Embryonic facial prominence (tissue), 1 donor: ENCODE measurements around the gene MED27.

Source experiments
- DNase-seq: peaks from one replicate; pipeline ENCODE4 v3.0.0-alpha.2; 2016; ENCODE audit errors: extremely low spot score

Gene MED27

GRCh38 chr9:132043708-132044107, 36.0 kb downstream of the MED27 start:
- DNase-seq, result no peak

GRCh38 chr9:132042324-132042723, 37.3 kb downstream of the MED27 start:
- DNase-seq, result no peak

DNA sequence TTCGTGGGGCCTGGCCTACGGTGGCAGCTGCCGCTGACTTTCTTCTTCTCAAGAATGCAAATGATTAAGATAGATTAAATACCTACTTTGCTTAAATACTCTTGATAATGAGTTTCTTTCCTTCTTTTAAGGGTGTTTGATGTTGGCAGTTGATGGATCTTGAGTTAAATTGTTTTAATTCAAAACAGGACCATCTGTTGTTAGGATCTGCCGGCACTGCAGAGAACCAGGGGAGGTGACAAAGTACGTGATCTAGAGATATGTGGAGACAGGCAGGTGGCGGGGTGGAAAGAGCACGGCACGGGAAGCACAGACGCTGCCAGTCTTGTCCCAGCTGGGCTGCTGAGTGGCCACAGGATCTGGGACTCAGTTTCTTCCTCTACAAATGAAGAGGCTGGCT, 37.9 kb downstream of the MED27 start:
- no peak for DNase-seq

DNA sequence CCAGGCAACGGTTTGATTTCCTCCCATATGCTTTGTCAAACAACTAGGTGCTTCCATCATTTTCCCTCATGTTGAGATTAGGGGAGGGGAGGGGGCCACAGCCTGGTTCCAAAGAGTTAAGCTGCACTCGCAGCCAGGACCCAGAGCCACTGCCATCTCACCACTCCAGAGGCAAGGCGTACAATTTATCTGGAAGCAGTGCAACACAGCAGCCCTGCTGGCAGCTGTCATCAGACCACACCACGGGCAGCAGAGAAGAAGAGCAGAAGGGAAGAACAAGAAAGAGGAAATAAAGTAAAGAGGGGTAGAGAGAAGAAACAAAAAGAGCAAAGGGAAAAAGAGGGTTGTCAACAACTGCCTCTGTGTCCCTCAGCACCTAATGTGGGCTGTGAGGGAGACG, 38.9 kb downstream of the MED27 start:
- no peak for DNase-seq

DNA sequence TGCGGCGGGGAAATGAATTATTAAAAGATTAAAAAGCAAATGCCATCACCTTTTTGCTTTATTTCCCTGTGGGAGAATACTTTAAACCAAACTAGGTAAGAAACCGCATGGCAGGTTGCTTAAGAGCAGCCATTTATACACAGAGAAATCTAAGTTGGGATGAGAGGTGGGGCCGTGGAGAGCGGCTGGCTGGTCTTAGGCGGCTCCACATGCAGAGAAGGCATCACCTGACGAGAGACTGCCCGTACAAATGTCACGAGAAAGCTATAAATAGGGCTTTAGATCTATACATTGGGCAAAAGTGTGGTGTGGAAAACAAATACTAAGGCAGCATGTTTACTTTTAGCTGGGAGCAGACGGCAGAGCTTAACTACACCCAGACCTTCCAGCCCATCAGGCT, 39.4 kb downstream of the MED27 start:
- no peak for DNase-seq

GRCh38 chr9:132039284-132039683, 40.4 kb downstream of the MED27 start:
- no peak for DNase-seq

GRCh38 chr9:132037458-132037857, 42.2 kb downstream of the MED27 start:
- DNase-seq, result no peak

DNA sequence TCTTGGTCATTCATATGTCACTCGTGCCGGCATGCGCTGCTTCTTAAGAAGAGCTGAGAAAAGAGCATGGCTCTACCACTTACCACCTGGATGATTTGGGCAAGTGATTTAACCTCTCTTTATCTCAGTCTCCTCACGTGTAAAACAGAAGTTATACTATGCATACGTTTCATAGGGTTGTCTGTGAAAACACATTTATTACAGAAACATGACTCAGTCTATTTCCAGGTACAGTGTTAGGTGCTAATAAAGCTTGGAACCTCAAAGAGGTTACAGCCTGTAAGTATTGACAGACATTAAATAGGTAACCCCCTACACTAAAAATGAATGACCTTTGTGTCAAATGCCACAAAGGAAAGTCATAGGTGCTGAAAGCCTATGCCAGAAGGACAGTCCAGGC, 43.1 kb downstream of the MED27 start:
- no peak for DNase-seq

GRCh38 chr9:132035679-132036078, 44.0 kb downstream of the MED27 start:
- DNase-seq, result no peak

- DNase-seq, result no peak
Observed at GRCh38 chr9:132032238-132032950, 47.3 kb downstream of the MED27 start.

DNA sequence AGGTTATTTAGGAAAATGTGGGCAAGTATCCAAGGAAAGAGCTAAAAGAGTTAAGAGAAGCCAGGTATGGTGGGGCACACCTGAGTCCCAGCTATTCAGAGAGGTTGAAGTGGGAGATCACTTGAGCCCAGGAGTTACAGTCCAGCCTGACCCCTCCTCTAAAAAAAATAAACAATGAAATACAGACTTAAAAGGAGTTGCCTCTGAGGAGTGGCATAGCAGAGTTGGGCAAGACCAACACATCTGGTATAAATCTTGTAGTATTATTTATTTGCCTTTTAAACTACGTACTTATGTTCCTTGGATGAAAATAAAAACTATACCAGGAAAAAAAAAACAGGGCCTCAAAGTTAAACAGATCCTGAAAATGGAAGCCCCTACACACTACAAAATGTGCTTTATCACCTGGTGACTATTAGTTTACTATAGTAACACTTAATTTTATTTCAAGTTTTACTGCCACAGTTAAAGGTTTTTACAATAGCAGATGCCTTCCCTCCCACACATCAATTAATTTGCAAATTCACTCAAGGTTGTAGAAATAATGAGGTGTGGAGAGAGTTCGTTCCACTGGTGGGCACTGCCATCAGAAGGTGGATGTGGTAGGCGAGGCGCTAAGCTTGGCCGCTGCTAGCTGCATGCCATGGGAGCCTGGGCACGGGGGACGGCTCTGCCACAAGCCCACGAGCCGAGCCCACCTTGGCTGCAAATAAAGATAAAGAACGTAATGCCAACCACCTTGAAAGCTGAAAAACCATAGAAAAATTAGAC, 48.0 kb downstream of the MED27 start:
- DNase-seq, result no peak

DNA sequence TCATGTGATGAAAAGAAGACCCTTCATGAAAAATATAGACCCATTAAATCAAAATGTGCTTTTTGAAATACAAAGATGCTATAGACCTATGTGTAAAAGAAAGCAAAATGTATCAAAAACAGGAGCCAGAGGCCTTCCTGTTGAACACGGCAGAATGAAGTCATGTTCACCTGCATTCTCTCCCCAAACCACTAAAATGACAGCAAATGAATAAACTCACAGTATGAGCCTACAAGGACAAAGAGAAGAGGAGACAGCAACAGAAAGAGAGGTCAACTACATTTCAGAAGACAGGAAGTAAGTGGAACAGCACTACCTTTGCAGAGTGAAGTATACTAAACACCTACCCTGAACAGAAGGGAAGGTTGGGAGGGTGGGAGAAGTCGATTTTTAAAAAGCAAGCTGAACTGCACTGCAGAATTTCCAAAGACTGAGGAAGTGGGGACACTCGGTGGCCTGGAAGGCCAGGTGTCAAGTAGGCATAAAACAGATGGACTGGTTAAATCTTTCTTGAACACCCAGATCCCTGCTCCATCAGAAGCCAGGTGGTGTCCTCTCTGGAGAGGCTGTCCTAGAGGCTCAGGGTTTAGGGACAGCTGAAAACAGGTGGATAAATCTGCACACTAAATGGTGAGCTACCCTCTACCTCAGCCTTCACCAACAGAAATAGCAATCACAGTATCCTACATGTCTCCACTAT, 48.9 kb downstream of the MED27 start:
- DNase-seq, result no peak

DNA sequence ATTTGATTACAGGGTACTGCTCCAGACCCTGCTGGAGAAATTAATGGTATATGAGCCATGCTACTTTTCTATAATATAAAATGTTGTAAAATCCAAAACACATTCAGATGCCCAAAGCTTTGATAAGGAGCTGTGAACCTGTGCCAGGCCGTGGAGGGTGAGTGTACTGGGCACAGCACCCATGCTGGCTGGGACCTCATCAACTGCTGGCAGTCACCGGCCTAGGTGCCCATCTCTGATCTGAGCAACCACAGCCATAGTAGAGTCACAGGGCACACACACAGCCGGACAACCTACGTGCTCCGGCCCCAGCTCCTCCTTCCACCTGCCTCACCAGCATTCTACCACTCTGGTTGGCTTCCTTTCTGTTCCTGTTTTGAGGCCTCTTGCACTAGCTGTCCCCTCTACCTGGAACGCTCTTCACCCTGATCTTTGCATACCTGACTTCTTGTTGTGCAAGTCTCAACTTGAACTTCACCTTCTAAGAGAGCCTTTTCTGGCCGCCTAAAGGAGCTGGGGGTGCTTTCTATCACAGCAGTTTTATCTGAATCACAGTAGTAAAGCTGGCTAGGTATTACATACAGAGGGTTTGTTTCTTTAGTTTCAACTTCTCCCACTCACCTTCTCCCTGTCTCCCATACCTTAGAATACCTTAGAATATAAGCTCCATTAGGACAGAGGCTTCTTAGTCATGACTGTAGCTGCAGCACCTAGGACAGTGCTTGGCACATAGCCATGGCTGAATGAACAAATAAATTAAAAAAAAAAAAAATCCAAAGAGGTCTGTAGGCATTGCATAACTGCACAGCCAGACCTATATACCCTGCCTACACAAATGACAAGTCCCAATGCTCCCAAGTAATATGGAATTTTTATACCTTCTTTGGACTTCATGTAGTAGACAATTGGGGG, 51.7 kb downstream of the MED27 start:
- DNase-seq, result no peak

- DNase-seq, result peak; percentile 51
Observed at GRCh38 chr9:132026932-132027585, 52.6 kb downstream of the MED27 start.

DNA sequence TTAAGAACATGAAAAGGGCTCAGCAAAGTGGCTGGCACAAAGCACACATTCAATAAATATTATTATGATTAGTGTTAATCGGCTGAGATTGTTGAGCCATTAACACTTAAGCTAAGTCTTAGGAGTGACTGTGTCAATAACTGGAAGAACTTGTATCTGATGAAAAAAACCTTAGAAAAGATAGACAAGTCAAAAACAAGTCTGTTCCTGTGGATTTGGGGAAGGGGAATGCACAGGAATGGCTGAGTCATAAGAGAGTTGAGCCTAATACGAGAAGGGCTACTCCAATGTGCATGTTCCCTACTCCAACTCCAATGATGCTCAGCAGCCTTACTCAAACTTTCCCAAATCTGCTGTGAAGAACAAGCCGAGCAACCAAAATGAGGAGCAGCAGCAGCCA, 53.9 kb downstream of the MED27 start:
- no peak for DNase-seq

DNA sequence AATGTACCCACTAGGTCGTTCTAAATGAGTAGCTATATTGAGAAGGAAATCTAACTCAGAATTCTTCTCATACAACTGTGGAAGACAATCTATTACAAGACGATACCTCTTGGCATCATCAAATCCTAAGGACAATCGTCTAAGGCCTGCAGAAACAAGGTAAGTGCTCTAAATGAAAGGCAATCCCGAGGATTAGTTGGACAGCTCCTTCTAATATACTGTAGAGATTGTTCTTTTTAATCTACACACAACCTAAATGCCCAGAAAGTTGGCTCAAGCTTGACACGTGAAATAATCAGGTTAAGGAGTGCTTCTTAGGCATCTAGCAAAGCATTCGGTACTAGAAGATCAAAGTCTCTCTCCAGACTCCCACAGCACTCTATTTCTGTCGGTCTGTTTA, 55.1 kb downstream of the MED27 start:
- no peak for DNase-seq

GRCh38 chr9:132023419-132024180, 56.1 kb downstream of the MED27 start:
- DNase-seq, result no peak

DNA sequence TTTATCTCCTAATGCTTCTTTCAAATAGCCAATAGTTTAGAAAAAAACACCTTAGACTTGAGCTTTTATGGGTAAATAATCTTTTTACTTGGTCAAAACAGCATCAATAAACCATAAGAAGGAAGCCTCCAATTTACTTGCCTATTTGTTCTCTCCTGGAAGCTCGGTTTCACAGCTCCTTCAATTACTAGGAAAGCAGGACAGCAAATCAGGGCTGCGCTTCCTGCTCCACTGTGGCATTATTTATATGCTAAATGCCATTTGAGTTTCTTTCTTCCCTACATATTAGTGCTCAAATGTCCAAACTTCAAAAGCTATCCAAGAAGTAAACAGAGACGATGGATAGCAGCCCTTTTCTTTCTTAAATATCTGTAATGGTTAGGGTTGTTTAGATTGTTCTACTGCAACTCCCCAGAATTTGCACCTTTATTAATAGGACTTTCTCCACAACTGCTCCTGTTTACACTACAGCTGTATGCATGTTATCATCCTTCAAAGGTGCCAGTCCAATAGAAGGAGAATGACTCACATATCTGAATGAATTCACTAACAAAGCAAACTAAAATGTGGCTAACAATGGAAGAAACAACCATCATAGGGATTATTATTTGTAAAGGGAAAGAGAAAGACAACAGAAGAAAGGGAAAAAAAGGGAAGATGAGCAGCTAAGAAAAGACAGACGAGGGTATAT, 58.7 kb downstream of the MED27 start:
- DNase-seq, result no peak

DNA sequence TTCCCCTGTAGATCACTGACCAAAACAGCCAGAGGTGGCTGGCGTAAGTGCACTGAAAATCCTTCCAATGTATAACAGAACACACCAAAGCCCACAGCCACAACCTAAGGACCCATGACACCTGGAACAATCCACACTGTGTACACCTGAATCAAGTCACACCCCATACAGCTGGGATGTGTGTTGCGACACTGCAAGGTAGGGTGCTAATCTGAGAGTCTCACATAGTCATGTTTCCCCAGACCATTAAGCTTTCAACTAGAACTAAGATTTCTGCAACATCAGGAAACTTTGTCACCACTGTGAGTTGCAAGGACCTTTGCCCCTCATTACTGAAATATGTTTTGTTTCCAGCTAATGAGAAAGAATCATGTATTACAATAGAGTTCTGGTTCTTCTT, 59.4 kb downstream of the MED27 start:
- DNase-seq, result no peak

- no peak for DNase-seq
Observed at GRCh38 chr9:132019702-132020101, 60.0 kb downstream of the MED27 start.
